Measurements from ENCODE around the gene OSBPL6.

GRCh38 chr2:178155524-178155923 is 38.8 kb upstream of the OSBPL6 start:
- TF ChIP-seq POLR2A (IDR thresholded peaks at IDR 0.05; ENCODE audit: low read length) (no peak), GATA1 (IDR thresholded peaks at IDR 0.05; ENCODE audit: low read depth, low read length) (no peak)
